Osteocyte (in vitro differentiated cells): Measurements from ENCODE around the gene ARHGEF37. TPM values are rescaled to one million over a fixed set of nuclear protein-coding genes. Genes with fewer than 3 reads are reported as not detected.

ENCODE experiments used
- DNase-seq: peaks from one replicate; pipeline ENCODE4 v3.0.0; 2021; ENCODE audit warnings: mixed read lengths; ENCODE audit not compliant: unreplicated experiment; ENCODE audit errors: extremely low spot score
- H3K27ac Mint-ChIP-seq: one replicate; pipeline ENCODE4 v1.8.0; 2021; ENCODE audit warnings: mild to moderate bottlenecking, mixed read lengths; ENCODE audit not compliant: unreplicated experiment
- H3K27me3 Mint-ChIP-seq: one replicate; pipeline ENCODE4 v1.8.0; 2021; ENCODE audit warnings: mixed read lengths; ENCODE audit not compliant: unreplicated experiment
- H3K36me3 Mint-ChIP-seq: one replicate; pipeline ENCODE4 v1.8.0; 2021; ENCODE audit warnings: mixed read lengths; ENCODE audit not compliant: unreplicated experiment
- H3K4me1 Mint-ChIP-seq: one replicate; pipeline ENCODE4 v1.8.0; 2021; ENCODE audit warnings: mixed read lengths; ENCODE audit not compliant: unreplicated experiment
- H3K4me3 Mint-ChIP-seq: one replicate; pipeline ENCODE4 v1.8.0; 2021; ENCODE audit warnings: mild to moderate bottlenecking, moderate library complexity, mixed read lengths; ENCODE audit not compliant: unreplicated experiment
- H3K9me3 Mint-ChIP-seq: one replicate; pipeline ENCODE4 v1.8.0; 2021; ENCODE audit warnings: mixed read lengths; ENCODE audit not compliant: unreplicated experiment
- total RNA-seq: library from RNA; stranded (reverse); gene quantifications from 2 replicates; pipeline ENCODE4 v1.2.1, GENCODE V29; 2021
- TF ChIP-seq, protein P1 (sequence below): fragments of 200-600 bp; sonication (generic); IDR thresholded peaks from 2 replicates; pipeline ENCODE4 v1.5.0; 2021; ENCODE audit warnings: antibody characterized with exemption, mild to moderate bottlenecking, moderate library complexity

Gene ARHGEF37
- total RNA-seq, 1 donor from 2014 or later = 8.9 TPM

DNA sequence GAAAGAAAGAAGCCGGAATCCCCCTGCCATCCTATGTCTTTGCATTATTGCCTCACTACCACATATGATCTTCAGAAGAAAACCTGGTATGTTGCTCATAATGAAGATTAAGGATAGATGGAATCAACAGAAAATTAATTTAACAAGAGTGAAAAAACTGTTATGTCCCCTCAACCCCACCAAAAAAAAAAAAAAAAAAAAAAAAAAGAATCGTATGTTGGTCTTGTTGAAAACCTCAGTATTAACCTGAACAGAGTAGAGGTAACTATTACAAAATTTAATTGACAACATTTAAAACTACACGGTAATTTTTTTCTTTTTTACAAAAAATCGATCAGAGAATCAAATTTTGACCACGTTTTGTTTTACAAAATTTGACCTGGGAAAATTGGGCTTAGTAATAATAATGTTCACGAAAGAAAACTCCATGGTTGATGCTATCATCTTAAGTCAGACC is 29.2 kb upstream of the ARHGEF37 start:
- H3K9me3 Mint-ChIP-seq = no peaks in the 10 kb centered on the region
- H3K27ac Mint-ChIP-seq = peak overlapping the region; percentile 99
- H3K36me3 Mint-ChIP-seq = peaks cover 20% of the 10 kb centered on the region
- no peak for DNase-seq
- peak overlapping the region; percentile 91 for H3K4me3 Mint-ChIP-seq
- no peaks in the 10 kb centered on the region for H3K27me3 Mint-ChIP-seq
- TF ChIP-seq, protein P1, sequence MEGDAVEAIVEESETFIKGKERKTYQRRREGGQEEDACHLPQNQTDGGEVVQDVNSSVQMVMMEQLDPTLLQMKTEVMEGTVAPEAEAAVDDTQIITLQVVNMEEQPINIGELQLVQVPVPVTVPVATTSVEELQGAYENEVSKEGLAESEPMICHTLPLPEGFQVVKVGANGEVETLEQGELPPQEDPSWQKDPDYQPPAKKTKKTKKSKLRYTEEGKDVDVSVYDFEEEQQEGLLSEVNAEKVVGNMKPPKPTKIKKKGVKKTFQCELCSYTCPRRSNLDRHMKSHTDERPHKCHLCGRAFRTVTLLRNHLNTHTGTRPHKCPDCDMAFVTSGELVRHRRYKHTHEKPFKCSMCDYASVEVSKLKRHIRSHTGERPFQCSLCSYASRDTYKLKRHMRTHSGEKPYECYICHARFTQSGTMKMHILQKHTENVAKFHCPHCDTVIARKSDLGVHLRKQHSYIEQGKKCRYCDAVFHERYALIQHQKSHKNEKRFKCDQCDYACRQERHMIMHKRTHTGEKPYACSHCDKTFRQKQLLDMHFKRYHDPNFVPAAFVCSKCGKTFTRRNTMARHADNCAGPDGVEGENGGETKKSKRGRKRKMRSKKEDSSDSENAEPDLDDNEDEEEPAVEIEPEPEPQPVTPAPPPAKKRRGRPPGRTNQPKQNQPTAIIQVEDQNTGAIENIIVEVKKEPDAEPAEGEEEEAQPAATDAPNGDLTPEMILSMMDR = no peak
- peaks cover 27% of the 10 kb centered on the region for H3K4me1 Mint-ChIP-seq

DNA sequence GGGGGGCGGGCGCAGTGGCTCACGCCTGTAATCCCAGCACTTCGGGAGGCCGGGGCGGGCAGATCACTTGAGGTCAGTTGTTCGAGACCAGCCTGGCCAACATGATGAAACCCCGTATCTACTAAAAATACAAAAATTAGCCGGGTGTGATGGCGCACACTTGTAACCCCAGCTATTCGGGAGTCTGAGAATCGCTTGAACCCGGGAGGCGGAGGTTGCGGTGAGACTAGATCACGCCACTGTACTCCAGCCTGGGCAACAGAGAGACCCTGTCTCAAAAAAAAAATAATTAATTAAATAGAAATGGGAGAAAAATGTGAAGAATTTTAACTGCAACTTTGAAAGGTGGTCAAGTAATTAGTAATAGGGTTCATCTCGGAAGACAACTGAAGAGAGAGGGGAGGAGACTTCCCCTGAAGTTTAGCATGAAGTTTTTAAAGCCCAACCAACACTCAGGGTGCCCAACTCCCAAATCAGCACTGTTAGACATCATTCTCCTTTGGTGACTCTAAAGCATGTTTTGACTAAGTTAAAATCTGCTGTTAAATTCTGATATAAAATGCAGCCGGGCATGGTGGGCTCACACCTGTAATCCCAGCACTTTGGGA is 28.6 kb upstream of the ARHGEF37 start:
- Mint-ChIP-seq H3K4me3 (peak overlapping the region; percentile 91), H3K9me3 (no peaks in the 10 kb centered on the region), H3K27me3 (no peaks in the 10 kb centered on the region), H3K4me1 (peaks cover 21% of the 10 kb centered on the region), H3K36me3 (peaks cover 14% of the 10 kb centered on the region), H3K27ac (no peak overlapping the region)
- DNase-seq = no peak
- TF ChIP-seq, protein P1 = no peak

DNA sequence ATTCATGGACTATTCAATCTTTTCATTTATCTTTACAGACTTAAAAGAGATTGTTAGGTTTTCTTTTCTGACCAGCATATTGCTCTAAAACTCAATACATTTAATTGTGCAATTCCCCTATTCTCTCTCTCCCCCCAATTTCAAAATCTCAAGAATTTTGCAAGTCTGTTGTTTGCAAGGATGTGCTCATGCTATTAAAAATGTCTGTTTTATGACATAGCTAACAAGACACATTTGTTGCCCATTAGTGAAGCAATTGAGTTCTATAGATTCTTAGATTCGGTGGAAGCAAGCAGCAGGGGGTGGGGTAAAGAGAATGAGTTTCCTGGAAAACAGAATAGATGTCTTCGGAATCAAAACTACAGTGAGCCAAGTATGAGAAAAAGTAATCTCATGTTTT is 21.6 kb upstream of the ARHGEF37 start:
- TF ChIP-seq, protein P1 = no peak
- Mint-ChIP-seq H3K4me1 (peaks cover 33% of the 10 kb centered on the region), H3K9me3 (no peaks in the 10 kb centered on the region), H3K36me3 (no peaks in the 10 kb centered on the region), H3K27ac (peak overlapping the region; percentile 41), H3K4me3 (no peak overlapping the region), H3K27me3 (no peaks in the 10 kb centered on the region)
- no peak for DNase-seq

DNA sequence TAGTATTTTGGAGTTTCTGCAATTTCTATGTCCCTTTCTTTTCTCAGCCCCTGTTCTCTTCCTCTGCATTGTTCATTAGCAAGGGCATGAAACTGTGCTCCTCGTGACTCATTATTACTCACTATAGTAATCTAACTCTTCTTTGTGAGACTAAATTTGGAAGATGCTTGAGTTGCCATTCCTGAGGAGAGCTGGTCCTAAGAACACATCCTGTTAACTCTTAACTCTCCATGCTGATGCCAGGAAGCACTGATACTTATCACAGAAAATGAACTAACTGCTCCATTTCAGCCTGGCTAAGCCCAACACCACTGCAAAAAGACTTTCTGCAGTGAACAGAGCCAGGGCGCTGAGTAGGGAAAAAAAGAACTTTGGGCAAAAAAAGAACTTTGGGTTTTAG is 19.4 kb upstream of the ARHGEF37 start:
- TF ChIP-seq, protein P1 = no peak
- H3K4me3 Mint-ChIP-seq = peak overlapping the region; percentile 0
- no peaks in the 10 kb centered on the region for H3K9me3 Mint-ChIP-seq
- no peaks in the 10 kb centered on the region for H3K27me3 Mint-ChIP-seq
- H3K36me3 Mint-ChIP-seq = no peaks in the 10 kb centered on the region
- H3K27ac Mint-ChIP-seq = peak overlapping the region; percentile 93
- no peak for DNase-seq
- peaks cover 33% of the 10 kb centered on the region for H3K4me1 Mint-ChIP-seq

DNA sequence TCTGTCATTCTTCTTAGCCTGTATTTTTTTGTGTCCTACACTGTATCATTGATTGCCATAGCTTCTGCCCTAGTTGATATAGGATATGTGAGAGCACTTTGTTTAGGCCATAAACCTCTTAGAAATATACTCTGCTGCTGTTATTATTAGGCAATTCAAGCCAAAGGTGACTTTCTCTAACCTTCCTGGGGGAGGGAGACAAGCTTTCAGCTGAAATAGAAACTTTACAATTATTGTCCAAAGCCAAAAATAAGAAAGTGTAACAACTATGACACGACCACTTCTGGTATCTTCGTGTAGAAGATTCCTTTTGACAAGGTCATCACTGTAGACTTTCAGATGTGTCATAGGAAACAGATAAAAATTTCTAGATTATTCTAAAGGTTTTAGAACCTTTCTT is 17.8 kb upstream of the ARHGEF37 start:
- no peaks in the 10 kb centered on the region for H3K36me3 Mint-ChIP-seq
- H3K27me3 Mint-ChIP-seq = no peaks in the 10 kb centered on the region
- H3K4me3 Mint-ChIP-seq = no peak overlapping the region
- DNase-seq = no peak
- no peaks in the 10 kb centered on the region for H3K9me3 Mint-ChIP-seq
- TF ChIP-seq, protein P1 = no peak
- peaks cover 33% of the 10 kb centered on the region for H3K4me1 Mint-ChIP-seq
- peak overlapping the region; percentile 93 for H3K27ac Mint-ChIP-seq
